Measurements from ENCODE around the gene PITPNC1.
"Not testable (repeated sequence)": the region's sequence is repeated elsewhere in the genome, so short reads cannot be mapped to it uniquely, and the experiment has no call there.

PITPNC1 gene

DNA sequence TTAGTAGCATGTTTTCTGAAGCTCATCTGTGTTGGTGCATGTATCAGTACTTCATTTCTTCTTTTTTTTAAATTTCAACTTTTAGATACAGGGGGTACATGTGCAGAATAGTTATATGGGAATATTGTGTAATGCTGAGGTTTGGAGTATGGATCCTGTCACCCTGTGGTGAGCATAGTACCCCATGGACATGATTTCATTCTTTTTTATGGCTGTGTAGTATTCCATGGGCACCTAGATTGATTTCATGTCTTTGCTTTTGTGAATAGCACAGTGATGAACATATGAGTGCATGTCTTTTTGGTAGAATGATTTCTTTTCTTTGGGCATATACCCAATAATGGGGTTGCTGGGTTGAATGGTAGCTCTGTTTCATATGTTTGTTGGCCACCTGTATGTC, 285.6 kb downstream of the PITPNC1 start:
- DNase-seq, result no peak

GRCh38 chr17:67663457-67663856, 286.4 kb downstream of the PITPNC1 start:
- no peak for DNase-seq

GRCh38 chr17:67666028-67666427, 288.9 kb downstream of the PITPNC1 start:
- no peak for DNase-seq

DNA sequence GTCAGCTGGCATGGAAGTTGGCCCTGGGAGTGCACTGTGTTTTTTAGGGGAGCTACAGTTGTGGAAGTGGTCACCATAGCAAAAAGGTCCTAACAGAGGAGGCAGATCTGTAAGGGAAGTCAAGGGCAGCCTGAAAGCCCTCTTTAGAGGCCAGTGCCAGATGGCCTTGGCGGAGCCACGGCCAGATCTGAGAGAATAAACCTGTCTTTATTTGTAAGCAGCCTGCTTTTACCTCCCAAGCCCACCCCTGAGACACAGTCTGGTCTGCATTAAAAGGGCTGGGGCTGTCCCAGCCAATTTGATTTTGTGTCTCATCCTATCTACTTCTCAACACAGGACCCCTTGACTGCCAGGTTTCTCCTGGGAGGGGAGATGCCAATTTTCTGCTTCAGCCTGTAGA, 289.6 kb downstream of the PITPNC1 start:
- DNase-seq, result no peak

- DNase-seq, result no peak
These were observed 294.4 kb downstream of the PITPNC1 start for GRCh38 chr17:67671493-67671892.

DNA sequence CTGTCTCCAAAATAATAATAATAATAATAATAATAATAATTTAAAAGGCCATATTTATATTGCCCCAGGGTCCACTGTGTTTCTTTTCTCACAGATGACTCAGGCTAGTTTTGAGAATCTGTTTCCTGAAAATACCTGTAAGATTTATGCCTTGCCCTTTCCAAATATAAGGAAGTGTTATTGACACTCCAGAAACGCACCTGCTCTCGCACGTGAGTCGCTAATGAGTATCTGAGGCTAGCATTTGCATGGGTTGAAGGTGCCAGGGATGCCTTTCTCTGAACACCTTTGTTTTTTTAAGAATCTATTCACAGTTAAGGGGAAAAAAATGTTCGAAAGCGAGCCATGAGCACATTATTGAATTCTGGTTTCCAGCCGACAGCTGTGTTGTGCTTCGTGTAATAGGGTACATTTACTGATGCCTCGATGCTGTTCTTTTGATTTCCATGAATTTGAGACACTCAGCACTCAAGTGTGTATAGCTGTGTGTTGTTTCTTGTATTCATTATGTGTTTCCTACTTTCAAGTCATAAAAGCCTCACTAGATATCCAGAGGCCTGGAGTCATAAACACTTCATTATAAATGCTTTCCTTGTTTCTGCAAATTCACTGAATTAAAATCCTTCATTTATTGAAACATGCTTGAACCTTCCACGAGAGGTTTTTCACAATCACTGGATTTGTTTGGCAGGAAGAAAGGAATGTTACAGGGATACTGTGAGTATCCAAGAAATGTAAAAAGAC, 295.7 kb downstream of the PITPNC1 start:
- DNase-seq, result no peak

DNA sequence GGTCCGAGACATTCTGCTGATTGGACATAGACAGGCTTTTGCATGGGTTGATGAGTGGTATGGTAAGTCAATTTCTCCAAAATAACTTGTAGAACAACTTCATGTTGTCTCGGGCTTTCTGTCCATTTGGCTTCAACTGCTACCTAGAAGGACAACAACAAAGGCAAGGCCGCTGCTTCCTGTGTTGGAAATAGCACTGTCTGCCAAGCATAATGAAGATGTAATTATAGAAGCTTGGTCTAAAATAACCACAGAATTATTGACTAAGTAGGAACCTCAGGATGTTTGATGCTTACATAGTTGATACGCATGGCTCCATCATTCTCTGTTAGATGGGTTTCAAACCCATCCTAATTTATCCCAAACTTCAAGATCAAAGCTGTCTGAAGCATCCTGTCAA, 298.4 kb downstream of the PITPNC1 start:
- no peak for DNase-seq

GRCh38 chr17:67676305-67676704, 299.2 kb downstream of the PITPNC1 start:
- no peak for DNase-seq

DNA sequence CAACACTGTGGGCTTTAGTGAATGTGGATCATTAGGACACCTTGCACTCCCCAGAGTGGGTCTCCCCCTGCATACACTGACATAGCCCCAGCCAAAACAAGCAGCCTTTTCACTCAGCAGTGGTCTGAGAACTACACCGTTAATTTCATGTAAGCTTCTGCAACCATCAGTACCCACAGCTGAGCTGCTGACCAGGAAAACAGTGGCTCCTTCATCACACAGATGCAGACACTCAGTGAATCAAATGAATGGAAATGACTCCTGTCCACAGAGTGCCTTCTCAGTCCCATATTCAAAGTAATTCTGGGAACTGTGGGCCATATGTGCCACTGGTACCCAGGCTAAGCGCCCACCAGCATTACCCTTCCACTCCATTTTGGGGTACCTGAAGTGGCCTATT, 301.3 kb downstream of the PITPNC1 start:
- no peak for DNase-seq

DNA sequence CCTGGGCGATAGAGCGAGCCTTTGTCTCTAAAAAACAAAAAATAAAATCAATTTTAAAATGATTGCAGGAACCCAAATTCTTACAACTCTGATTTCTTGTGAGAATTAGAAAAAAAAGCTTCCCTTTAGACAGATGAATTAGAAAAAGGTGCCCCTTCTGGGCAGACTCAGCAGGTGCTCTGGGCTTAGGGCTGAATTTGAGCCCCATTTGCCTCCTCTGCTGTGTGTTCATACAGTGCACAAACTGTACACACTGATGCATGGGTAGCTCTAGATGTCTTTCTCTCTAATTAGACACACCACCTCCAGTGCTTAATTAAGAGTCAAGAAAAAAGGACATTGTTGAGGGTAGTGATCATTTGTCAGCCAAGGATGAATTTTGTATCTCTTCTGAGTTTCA, 302.1 kb downstream of the PITPNC1 start:
- DNase-seq, result no peak

GRCh38 chr17:67679721-67680120, 302.6 kb downstream of the PITPNC1 start:
- DNase-seq, result no peak

- DNase-seq, result no peak
These were observed 303.6 kb downstream of the PITPNC1 start for GRCh38 chr17:67680445-67681224.

- no peak for DNase-seq
These were observed 305.1 kb downstream of the PITPNC1 start for GRCh38 chr17:67682196-67682595.

- DNase-seq, result no peak
These were observed 308.3 kb downstream of the PITPNC1 start for GRCh38 chr17:67685351-67685750.

- DNase-seq, result no peak
These were observed 309.2 kb downstream of the PITPNC1 start for GRCh38 chr17:67686241-67686640.

- no peak for DNase-seq
These were observed 310.4 kb downstream of the PITPNC1 start for GRCh38 chr17:67687511-67687910.

DNA sequence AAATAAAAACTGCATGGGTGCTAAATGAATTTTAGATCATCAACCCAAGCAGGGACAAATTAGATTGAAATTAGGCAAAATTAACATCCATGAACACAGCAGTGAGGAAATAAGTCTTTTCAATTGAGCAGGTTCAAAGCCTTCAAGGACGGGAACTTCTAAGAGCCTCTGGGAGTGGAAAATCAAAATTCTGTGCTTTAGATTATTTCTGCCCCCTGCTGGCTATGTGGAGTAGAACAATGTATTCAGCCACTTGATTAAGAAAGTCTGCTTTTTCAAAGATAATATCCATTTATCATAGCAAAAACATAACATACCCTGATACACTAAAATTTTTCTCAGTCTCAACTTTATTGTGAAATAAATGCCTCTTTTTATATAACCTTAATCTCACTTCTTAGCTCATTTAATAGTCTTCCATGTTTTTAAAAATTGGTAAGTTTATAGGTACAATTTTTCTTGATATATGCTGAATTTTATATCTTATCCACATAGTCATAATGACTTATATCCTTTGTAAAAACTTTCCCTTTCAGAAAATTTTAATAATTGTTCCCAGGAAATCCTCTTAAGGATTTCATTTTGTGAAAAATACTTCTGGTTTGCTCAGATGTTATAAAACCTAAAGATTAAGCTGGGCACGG, 312.6 kb downstream of the PITPNC1 start:
- peak; percentile 18 for DNase-seq

- DNase-seq, result no peak
These were observed 316.7 kb downstream of the PITPNC1 start for GRCh38 chr17:67693811-67694210.

GRCh38 chr17:67696347-67696746, 319.3 kb downstream of the PITPNC1 start:
- no peak for DNase-seq

DNA sequence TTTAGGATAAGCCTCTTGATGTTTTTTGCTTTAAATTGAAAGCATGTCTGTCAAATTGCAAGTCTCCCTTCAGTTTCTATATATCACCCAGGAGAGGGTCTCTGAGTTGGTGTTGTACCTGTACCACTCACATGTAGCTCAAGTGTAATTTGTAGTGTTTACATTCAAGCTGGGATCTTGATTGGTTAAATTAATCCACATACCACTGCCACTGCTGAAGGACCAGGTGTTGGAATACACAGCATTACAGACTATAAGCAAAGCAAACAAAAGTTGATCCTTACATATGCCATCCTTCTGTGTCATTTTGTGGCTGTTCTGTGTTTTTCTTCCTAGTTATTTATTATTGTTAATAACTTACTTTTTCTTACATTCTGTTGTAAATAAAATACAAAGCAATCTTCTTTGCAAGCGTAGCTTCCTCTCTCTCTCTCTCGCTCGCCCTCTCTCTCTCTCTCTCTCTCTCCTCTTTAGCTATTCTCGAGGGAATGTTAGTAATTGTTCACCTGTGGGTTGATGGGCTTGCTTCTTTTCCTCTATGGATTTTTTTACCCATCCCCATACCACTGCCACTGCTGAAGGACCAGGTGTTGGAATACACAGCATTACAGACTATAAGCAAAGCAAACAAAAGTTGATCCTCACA, 319.9 kb downstream of the PITPNC1 start:
- DNase-seq, result no peak

- DNase-seq, result no peak
These were observed 323.1 kb downstream of the PITPNC1 start for GRCh38 chr17:67700037-67700724.

- DNase-seq, result no peak
These were observed 323.6 kb downstream of the PITPNC1 start for GRCh38 chr17:67700725-67701119.

GRCh38 chr17:67702861-67703260, 325.8 kb downstream of the PITPNC1 start:
- DNase-seq, result not testable (repeated sequence)

Measured in CD4-positive, alpha-beta T cell treated with Interleukin-15 for 1 hour (primary cell).